NCI-H82 treated with DMSO at 0.1 percent for 48 hours (cell line): ENCODE results near the gene MSH6.
A peak's percentile ranks its signal among the peaks of the same experiment; 100 is the strongest.

Experiments used
- DNase-seq: peaks from one replicate; lab custom pipeline; 2025; ENCODE audit not compliant: unreplicated experiment; lab: John Stamatoyannopoulos, UW

Gene MSH6

GRCh38 chr2:47838249-47838648 is 55.3 kb downstream of the MSH6 start:
- no peak for DNase-seq

GRCh38 chr2:47838686-47839085 is 55.7 kb downstream of the MSH6 start:
- DNase-seq: no peak

- DNase-seq: no peak
Observed at GRCh38 chr2:47842846-47843245, 59.9 kb downstream of the MSH6 start.

- DNase-seq: no peak
Observed at GRCh38 chr2:47843407-47843806, 60.5 kb downstream of the MSH6 start.

- DNase-seq: no peak
Observed at GRCh38 chr2:47844162-47844561, 61.2 kb downstream of the MSH6 start.

- no peak for DNase-seq
Observed at GRCh38 chr2:47849368-47849767, 66.4 kb downstream of the MSH6 start.

- no peak for DNase-seq
Observed at GRCh38 chr2:47850198-47850597, 67.3 kb downstream of the MSH6 start.

GRCh38 chr2:47853067-47853777 is 70.3 kb downstream of the MSH6 start:
- peak; percentile 29 for DNase-seq
